Measurements from ENCODE around the gene TMEM72. TPM values are rescaled to one million over a fixed set of nuclear protein-coding genes. Genes with fewer than 3 reads are reported as not detected.

TMEM72 gene
- total and polyA plus RNA-seq, 3 experiments from 2014 or later: not detected

- H3K27me3 Mint-ChIP-seq: peaks cover 17 to 36% of the 10 kb centered on the region in 2 donors
- H3K27me3 ChIP-seq (ENCODE audit: insufficient read depth, low read length, poor library complexity, severe bottlenecking): no peaks in the 10 kb centered on the region
- CTCF ChIA-PET: interaction anchor here (0.9 to 1.0 kb wide), 2 partner anchors 9 to 1198 kb away, joined by 3 read pairs; no protein-coding TSS in a partner anchor
- H3K27ac Mint-ChIP-seq: no peak overlapping the region
- no peaks in the 10 kb centered on the region for H3K9me3 ChIP-seq (ENCODE audit: low read length)
- no peaks in the 10 kb centered on the region for H3K36me3 Mint-ChIP-seq
- H3K4me3 ChIP-seq (ENCODE audit: low read length): no peak overlapping the region
- H3K36me3 ChIP-seq (ENCODE audit: insufficient read depth, low read length): no peaks in the 10 kb centered on the region
- no peak for DNase-seq
- H3K4me1 Mint-ChIP-seq: peaks cover 9 to 11% (median 10%) of the 10 kb centered on the region in 3 donors
- no peaks in the 10 kb centered on the region for H3K9me3 Mint-ChIP-seq
- POLR2A ChIA-PET: no interaction called here
- H3K4me3 Mint-ChIP-seq: no peak overlapping the region
- H3K27ac ChIP-seq (ENCODE audit: low read depth, low read length): no peak overlapping the region
- peaks cover 4% of the 10 kb centered on the region for H3K4me1 ChIP-seq (ENCODE audit: insufficient read depth, low read length)
These were observed 29.5 kb upstream of the TMEM72 start for GRCh38 chr10:44881649-44882048.

- H3K4me3 Mint-ChIP-seq: no peak overlapping the region
- ChIA-PET POLR2A (no interaction called here), CTCF (interaction anchor here (1.0 kb wide), 1 partner anchor 8 kb away, joined by 3 read pairs; no protein-coding TSS in a partner anchor)
- H3K4me3 ChIP-seq (ENCODE audit: low read length): no peak overlapping the region
- H3K36me3 ChIP-seq (ENCODE audit: insufficient read depth, low read length): no peaks in the 10 kb centered on the region
- no peaks in the 10 kb centered on the region for H3K9me3 ChIP-seq (ENCODE audit: low read length)
- no peaks in the 10 kb centered on the region for H3K9me3 Mint-ChIP-seq
- H3K4me1 Mint-ChIP-seq: peaks cover 9 to 11% (median 10%) of the 10 kb centered on the region in 3 donors
- H3K27me3 ChIP-seq (ENCODE audit: insufficient read depth, low read length, poor library complexity, severe bottlenecking): no peaks in the 10 kb centered on the region
- no peak overlapping the region for H3K27ac Mint-ChIP-seq
- H3K4me1 ChIP-seq (ENCODE audit: insufficient read depth, low read length): peaks cover 4% of the 10 kb centered on the region
- peaks cover 19 to 36% of the 10 kb centered on the region in 2 donors for H3K27me3 Mint-ChIP-seq
- DNase-seq: no peak
- H3K27ac ChIP-seq (ENCODE audit: low read depth, low read length): no peak overlapping the region
- H3K36me3 Mint-ChIP-seq: no peaks in the 10 kb centered on the region
These were observed 28.9 kb upstream of the TMEM72 start for GRCh38 chr10:44882166-44882720.

GRCh38 chr10:44883593-44884331 lies 27.4 kb upstream of the TMEM72 start:
- no peak for DNase-seq
- H3K27me3 Mint-ChIP-seq: peaks cover 21 to 35% of the 10 kb centered on the region in 2 donors

DNA sequence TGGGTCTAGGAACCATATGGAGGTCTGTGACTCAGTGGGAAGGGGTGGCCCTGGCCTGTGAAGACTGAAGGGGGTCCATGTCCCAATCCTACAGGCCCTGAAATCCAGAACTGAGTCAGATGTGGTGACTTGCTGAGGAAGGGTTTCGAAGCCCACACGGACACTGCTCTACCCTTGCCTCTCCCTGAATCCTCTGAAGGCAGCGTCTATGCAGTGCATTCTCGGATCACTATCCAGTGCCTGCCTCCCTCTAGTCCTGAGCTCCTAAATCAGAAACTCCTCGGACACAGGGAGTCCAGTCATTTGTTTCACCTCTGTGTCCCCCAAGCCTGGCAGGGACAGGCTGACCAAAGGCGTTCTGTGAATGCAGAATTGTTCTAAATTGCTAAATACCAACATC lies 25.4 kb upstream of the TMEM72 start:
- Histone ChIP-seq H3K27me3 (ENCODE audit: insufficient read depth, low read length, poor library complexity, severe bottlenecking) (no peaks in the 10 kb centered on the region), H3K36me3 (ENCODE audit: insufficient read depth, low read length) (no peaks in the 10 kb centered on the region), H3K9me3 (ENCODE audit: low read length) (no peaks in the 10 kb centered on the region), H3K27ac (ENCODE audit: low read depth, low read length) (no peak overlapping the region), H3K4me1 (ENCODE audit: insufficient read depth, low read length) (no peaks in the 10 kb centered on the region), H3K4me3 (ENCODE audit: low read length) (no peak overlapping the region)
- no peak overlapping the region for H3K27ac Mint-ChIP-seq
- no peak for DNase-seq
- CTCF ChIA-PET: no interaction called here
- no peak overlapping the region for H3K4me3 Mint-ChIP-seq
- no peaks in the 10 kb centered on the region for H3K9me3 Mint-ChIP-seq
- H3K27me3 Mint-ChIP-seq: peaks cover 15 to 23% of the 10 kb centered on the region in 2 donors
- POLR2A ChIA-PET: no interaction called here
- no peaks in the 10 kb centered on the region for H3K4me1 Mint-ChIP-seq
- no peaks in the 10 kb centered on the region for H3K36me3 Mint-ChIP-seq

More at GRCh38 chr10:44883593-44884331, 27.4 kb upstream of the TMEM72 start:
- Histone ChIP-seq H3K4me1 (ENCODE audit: insufficient read depth, low read length) (peaks cover 4% of the 10 kb centered on the region), H3K4me3 (ENCODE audit: low read length) (no peak overlapping the region), H3K9me3 (ENCODE audit: low read length) (no peaks in the 10 kb centered on the region), H3K27ac (ENCODE audit: low read depth, low read length) (no peak overlapping the region), H3K36me3 (ENCODE audit: insufficient read depth, low read length) (no peaks in the 10 kb centered on the region), H3K27me3 (ENCODE audit: insufficient read depth, low read length, poor library complexity, severe bottlenecking) (no peaks in the 10 kb centered on the region)
- ChIA-PET POLR2A (no interaction called here), CTCF (no interaction called here)
- Mint-ChIP-seq H3K9me3 (no peaks in the 10 kb centered on the region), H3K4me1 (peaks cover 6 to 10% (median 8%) of the 10 kb centered on the region in 3 donors), H3K36me3 (no peaks in the 10 kb centered on the region), H3K27ac (no peak overlapping the region), H3K4me3 (no peak overlapping the region)

DNA sequence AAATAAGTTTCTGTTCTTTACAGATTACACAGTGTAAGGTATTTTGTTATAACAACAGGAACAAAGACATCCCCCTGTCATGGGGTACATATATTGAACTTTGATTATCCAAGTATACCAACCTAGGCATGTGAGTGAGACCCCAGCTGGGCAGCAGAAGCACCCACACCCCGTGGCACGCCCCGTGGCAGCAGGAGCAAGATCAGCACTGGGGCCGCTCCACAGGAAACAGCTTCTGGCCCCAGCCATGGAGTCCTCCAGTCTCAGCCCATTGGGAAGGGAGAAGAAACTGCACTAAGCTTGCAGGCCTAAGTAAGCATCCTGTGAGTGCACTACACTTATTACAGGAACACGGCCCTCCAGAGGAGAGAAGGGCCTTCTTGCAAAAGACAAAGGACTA lies 24.2 kb upstream of the TMEM72 start:
- H3K27ac ChIP-seq (ENCODE audit: low read depth, low read length): no peak overlapping the region
- ChIA-PET POLR2A (no interaction called here), CTCF (interaction anchor here (0.6 kb wide), 1 partner anchor 37 kb away, joined by 3 read pairs; no protein-coding TSS in a partner anchor)
- H3K27me3 ChIP-seq (ENCODE audit: insufficient read depth, low read length, poor library complexity, severe bottlenecking): no peaks in the 10 kb centered on the region
- H3K36me3 ChIP-seq (ENCODE audit: insufficient read depth, low read length): no peaks in the 10 kb centered on the region
- no peak for DNase-seq
- no peaks in the 10 kb centered on the region for H3K4me1 ChIP-seq (ENCODE audit: insufficient read depth, low read length)
- Mint-ChIP-seq H3K27ac (no peak overlapping the region), H3K36me3 (no peaks in the 10 kb centered on the region), H3K9me3 (no peaks in the 10 kb centered on the region), H3K4me1 (no peaks in the 10 kb centered on the region), H3K4me3 (no peak overlapping the region), H3K27me3 (peaks cover 10 to 18% of the 10 kb centered on the region in 2 donors)
- H3K9me3 ChIP-seq (ENCODE audit: low read length): no peaks in the 10 kb centered on the region
- H3K4me3 ChIP-seq (ENCODE audit: low read length): no peak overlapping the region

DNA sequence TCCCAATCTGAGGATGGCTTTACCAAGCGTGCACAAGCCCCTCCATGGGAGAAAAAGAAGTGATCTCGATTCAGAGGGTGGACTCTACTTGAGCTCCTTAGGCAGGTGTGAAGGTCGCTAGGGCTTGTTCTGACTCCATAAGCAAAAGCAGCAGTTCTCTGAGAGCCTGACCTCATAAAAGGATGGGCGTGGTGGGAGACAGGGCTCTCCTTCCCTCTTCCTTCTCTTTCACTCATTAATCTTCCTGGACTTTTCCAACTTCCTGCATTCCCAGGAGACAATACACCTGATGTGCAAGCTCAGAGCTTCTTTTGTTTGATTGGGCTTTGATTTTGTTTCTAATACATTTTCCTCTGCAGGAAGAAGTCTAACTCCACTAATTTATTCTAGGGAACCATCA lies 22.3 kb upstream of the TMEM72 start:
- Mint-ChIP-seq H3K27me3 (peaks cover 4% of the 10 kb centered on the region in 2 donors), H3K4me1 (no peaks in the 10 kb centered on the region), H3K9me3 (no peaks in the 10 kb centered on the region), H3K36me3 (no peaks in the 10 kb centered on the region), H3K4me3 (no peak overlapping the region), H3K27ac (no peak overlapping the region)
- Histone ChIP-seq H3K4me1 (ENCODE audit: insufficient read depth, low read length) (no peaks in the 10 kb centered on the region), H3K27me3 (ENCODE audit: insufficient read depth, low read length, poor library complexity, severe bottlenecking) (no peaks in the 10 kb centered on the region), H3K36me3 (ENCODE audit: insufficient read depth, low read length) (no peaks in the 10 kb centered on the region), H3K27ac (ENCODE audit: low read depth, low read length) (no peak overlapping the region), H3K9me3 (ENCODE audit: low read length) (no peaks in the 10 kb centered on the region), H3K4me3 (ENCODE audit: low read length) (no peak overlapping the region)
- ChIA-PET CTCF (no interaction called here), POLR2A (no interaction called here)
- no peak for DNase-seq

DNA sequence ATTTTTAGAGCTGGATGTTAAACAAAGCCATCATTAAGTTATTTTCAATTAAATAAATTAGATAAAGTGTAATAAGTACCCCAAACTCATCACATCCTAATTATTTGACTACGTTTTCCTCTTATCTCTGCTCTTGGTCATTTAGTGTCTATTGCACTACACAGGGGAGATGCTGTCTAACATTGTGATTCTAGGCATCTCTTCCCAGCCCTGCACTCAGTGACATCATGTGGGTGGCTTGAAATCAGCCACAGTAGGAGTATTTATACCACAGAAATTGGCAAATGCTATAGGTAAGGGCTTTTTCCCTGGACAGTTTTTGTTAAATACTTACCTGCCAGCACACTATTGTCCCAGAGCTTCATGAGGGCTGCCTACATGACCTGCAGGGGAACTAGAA lies 21.3 kb upstream of the TMEM72 start:
- peaks cover 0 to 4% of the 10 kb centered on the region in 2 donors for H3K27me3 Mint-ChIP-seq
- H3K27ac Mint-ChIP-seq: peak overlapping the region in 1 of 8 donors; percentile 2
- no peaks in the 10 kb centered on the region for H3K27me3 ChIP-seq (ENCODE audit: insufficient read depth, low read length, poor library complexity, severe bottlenecking)
- no peaks in the 10 kb centered on the region for H3K4me1 Mint-ChIP-seq
- H3K36me3 Mint-ChIP-seq: no peaks in the 10 kb centered on the region
- no peak overlapping the region for H3K4me3 ChIP-seq (ENCODE audit: low read length)
- DNase-seq: no peak
- no peak overlapping the region for H3K27ac ChIP-seq (ENCODE audit: low read depth, low read length)
- no peaks in the 10 kb centered on the region for H3K9me3 ChIP-seq (ENCODE audit: low read length)
- H3K4me1 ChIP-seq (ENCODE audit: insufficient read depth, low read length): no peaks in the 10 kb centered on the region
- POLR2A ChIA-PET: no interaction called here
- CTCF ChIA-PET: no interaction called here
- H3K4me3 Mint-ChIP-seq: no peak overlapping the region
- H3K9me3 Mint-ChIP-seq: no peaks in the 10 kb centered on the region
- no peaks in the 10 kb centered on the region for H3K36me3 ChIP-seq (ENCODE audit: insufficient read depth, low read length)

DNA sequence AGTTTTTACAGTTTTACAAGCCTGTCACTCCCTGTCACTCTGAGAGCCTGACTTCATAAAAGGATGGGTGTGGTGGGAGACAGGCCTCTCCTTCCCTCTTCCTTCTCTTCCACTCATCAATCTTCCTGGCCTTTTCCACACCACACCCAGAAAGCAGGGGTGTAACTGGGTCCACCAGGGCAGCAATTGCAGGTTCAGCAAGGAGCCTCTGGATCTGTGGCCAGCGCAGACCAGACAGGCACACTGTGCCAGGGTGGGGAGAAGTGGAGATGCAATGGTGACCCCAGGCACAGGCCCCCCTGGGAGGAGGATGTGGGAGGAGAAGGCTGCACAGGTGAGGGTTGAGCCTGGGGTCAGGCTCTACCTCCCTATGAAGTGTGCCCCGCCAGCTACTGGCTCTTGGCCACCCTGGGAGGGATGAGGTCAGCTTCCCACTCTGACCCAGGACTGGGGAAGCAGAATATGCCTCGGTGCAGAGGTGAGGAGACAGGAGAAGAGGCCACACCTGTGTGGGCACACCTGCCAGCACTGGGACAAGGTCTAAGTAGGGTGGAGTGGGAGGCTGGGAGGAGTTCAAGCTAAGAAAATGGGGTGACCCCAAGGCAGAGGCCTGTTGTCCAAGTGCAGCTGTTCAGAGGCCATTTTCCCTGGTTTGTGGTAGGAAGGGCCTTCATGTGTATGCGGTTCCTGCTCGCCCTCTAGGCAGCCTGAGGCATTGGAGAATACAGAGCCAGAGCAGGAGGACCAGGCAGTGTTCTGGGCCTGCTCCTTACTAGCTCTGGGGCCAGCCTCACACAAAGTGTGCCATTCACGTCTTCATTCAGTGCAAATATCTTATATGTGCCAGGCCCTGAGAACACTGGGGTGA lies 20.2 kb upstream of the TMEM72 start:
- Histone ChIP-seq H3K27ac (ENCODE audit: low read depth, low read length) (no peak overlapping the region), H3K4me3 (ENCODE audit: low read length) (no peak overlapping the region), H3K27me3 (ENCODE audit: insufficient read depth, low read length, poor library complexity, severe bottlenecking) (no peaks in the 10 kb centered on the region), H3K4me1 (ENCODE audit: insufficient read depth, low read length) (no peaks in the 10 kb centered on the region), H3K36me3 (ENCODE audit: insufficient read depth, low read length) (no peaks in the 10 kb centered on the region), H3K9me3 (ENCODE audit: low read length) (no peaks in the 10 kb centered on the region)
- DNase-seq: no peak
- H3K9me3 Mint-ChIP-seq: no peaks in the 10 kb centered on the region
- H3K36me3 Mint-ChIP-seq: no peaks in the 10 kb centered on the region
- peaks cover 0 to 4% of the 10 kb centered on the region in 2 donors for H3K27me3 Mint-ChIP-seq
- ChIA-PET POLR2A (no interaction called here), CTCF (interaction anchor here (0.6 kb wide), 1 partner anchor 9 kb away, joined by 3 read pairs; no protein-coding TSS in a partner anchor)
- no peaks in the 10 kb centered on the region for H3K4me1 Mint-ChIP-seq
- H3K4me3 Mint-ChIP-seq: no peak overlapping the region
- H3K27ac Mint-ChIP-seq: no peak overlapping the region
